Sciatic nerve (tissue), 2 donors: ENCODE measurements around the gene TSPAN31. TPM values are rescaled to one million over a fixed set of nuclear protein-coding genes. Genes with fewer than 3 reads are reported as not detected.

ENCODE experiments used
- ATAC-seq: fragments of 200-7000 bp; cut with Tn5 transposase; one replicate; pipeline ENCODE4 v1.9.1; 2020; ENCODE audit warnings: mild to moderate bottlenecking, moderate library complexity
- DNase-seq: peaks from one replicate; pipeline ENCODE4 v3.0.0-alpha.2; 2020; ENCODE audit warnings: low spot score
- intact Hi-C: fragments of 100-400 bp; cut with DNase I; formaldehyde crosslinking; loops from one replicate; pipeline ENCODE4 v1.14.2; 2022
- total RNA-seq: library from RNA; stranded (reverse); fragmentation: NEBNext Ultra II Directional; extraction: Animal tissue kit (Norgen Biotek cat#: 25700); gene quantifications from one replicate; pipeline ENCODE4 v1.2.1, GENCODE V29; 2021
- donor health status: DM: no; HTN: no; CAD: no.
- donor health status: DM: no; HTN: no; CAD: no.

TSPAN31 gene
- total RNA-seq, 1 donor from 2014 or later, result 37.1 TPM

GRCh38 chr12:57732726-57733593 lies 11.9 kb upstream of the TSPAN31 start:
- intact Hi-C loops, result no loop called here
- no peak for ATAC-seq
- peak; percentile 35 for DNase-seq

- intact Hi-C loops, result no loop called here
- DNase-seq (no peak), ATAC-seq (no peak)
These were observed 10.9 kb upstream of the TSPAN31 start for GRCh38 chr12:57733928-57734327.

GRCh38 chr12:57734591-57734990 lies 10.2 kb upstream of the TSPAN31 start:
- intact Hi-C loops, result no loop called here
- DNase-seq, result no peak
- ATAC-seq, result no peak

GRCh38 chr12:57735198-57735855 lies 9.5 kb upstream of the TSPAN31 start:
- ATAC-seq, result no peak
- no peak for DNase-seq
- intact Hi-C loops, result no loop called here

- ATAC-seq (peak; percentile 50), DNase-seq (no peak)
- intact Hi-C loops, result no loop called here
These were observed 8.7 kb upstream of the TSPAN31 start for GRCh38 chr12:57735952-57736740.

- DNase-seq (no peak), ATAC-seq (no peak)
- intact Hi-C loops, result no loop called here
These were observed 7.9 kb upstream of the TSPAN31 start for GRCh38 chr12:57736741-57737466.

- DNase-seq (no peak), ATAC-seq (no peak)
- intact Hi-C loops, result no loop called here
These were observed 7.1 kb upstream of the TSPAN31 start for GRCh38 chr12:57737467-57738460.

GRCh38 chr12:57738661-57739237 lies 6.1 kb upstream of the TSPAN31 start, which contains the start of gene AGAP2:
Gene AGAP2 (minus strand): TSS chr12:57738742. CDS start chr12:57738246, 496 bp downstream.
- intact Hi-C loops, result no loop called here
- DNase-seq (no peak), ATAC-seq (no peak)

- intact Hi-C loops, result no loop called here
- ATAC-seq (no peak), DNase-seq (no peak)
These were observed 5.5 kb upstream of the TSPAN31 start for GRCh38 chr12:57739387-57739786.

GRCh38 chr12:57739914-57740538 lies 4.8 kb upstream of the TSPAN31 start:
- DNase-seq (no peak), ATAC-seq (no peak)
- intact Hi-C loops, result no loop called here

GRCh38 chr12:57740656-57741412 lies 4.0 kb upstream of the TSPAN31 start:
- intact Hi-C loops, result no loop called here
- no peak for ATAC-seq
- no peak for DNase-seq

- ATAC-seq (no peak), DNase-seq (no peak)
- intact Hi-C loops, result no loop called here
These were observed 3.4 kb upstream of the TSPAN31 start for GRCh38 chr12:57741413-57741789.

- DNase-seq, result no peak
- intact Hi-C loops, result no loop called here
- no peak for ATAC-seq
These were observed 2.7 kb upstream of the TSPAN31 start for GRCh38 chr12:57741844-57742738.

- no peak for ATAC-seq
- DNase-seq, result no peak
- intact Hi-C loops, result no loop called here
These were observed 1.1 kb upstream of the TSPAN31 start for GRCh38 chr12:57743769-57744168.

GRCh38 chr12:57744194-57744776 lies 554 bp upstream of the TSPAN31 start:
- intact Hi-C loops, result no loop called here
- ATAC-seq (peak; percentile 85), DNase-seq (peak; percentile 88)
